Smooth muscle cell of trachea (primary cell): Measurements from ENCODE around the gene CES1. TPM values are rescaled to one million over a fixed set of nuclear protein-coding genes. Genes with fewer than 3 reads are reported as not detected.

Source experiments
- total RNA-seq: library from RNA; depleted of rRNA; stranded (reverse); fragments of >200 nt; gene quantifications from 2 replicates; pipeline ENCODE4 v1.2.1, GENCODE V29; 2014

CES1 gene
- 6.5 and 20.3 TPM in 2 replicates for total RNA-seq

DNA sequence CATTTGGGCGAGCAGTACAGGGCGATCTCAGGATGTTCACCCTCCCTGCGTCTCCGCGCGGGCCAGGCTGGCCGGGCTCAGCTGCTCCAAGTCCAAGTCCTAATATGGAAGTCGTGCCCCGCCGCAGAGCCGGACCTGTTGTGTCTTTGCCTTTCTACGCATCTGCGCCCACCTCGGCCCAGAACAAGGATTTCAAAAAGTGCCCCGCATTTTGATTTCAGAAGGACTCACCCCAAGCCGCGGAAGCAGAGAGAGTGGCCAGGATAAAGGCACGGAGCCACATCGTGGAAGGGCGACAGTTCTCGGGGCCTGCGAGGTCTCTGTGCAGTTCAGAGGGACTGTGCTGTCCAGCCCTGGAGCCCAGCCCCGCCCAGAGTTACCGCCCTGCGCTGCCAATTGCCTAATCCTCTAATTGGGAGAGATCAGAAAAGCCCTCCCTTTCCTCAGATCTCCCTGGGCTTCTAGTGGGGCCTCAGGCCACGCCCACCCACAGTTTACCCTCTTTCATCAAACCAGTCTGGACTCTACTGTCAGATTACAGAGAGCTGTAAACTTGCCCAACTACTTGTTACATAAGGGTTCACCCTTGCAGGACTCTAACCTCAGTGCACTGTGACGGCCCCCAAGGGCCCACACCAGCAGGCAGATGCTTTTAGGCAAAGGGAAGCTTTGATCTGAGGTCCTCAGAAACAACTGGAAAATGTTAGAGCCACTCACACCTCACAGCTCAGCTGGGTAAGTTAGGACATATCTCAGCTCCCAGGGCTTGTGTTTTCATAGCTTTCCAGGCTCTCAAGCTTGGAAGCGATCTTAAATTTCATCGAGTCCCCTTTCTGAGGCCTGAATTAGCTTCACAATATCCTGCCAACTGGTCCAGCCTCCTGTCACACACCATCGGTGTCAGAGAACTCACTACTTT, at the start of gene CES1:
Gene CES1, minus strand, starts transcription at position 324 of the 919 bp plus-strand sequence. Its CDS starts 41 bp downstream, at position 283.

DNA sequence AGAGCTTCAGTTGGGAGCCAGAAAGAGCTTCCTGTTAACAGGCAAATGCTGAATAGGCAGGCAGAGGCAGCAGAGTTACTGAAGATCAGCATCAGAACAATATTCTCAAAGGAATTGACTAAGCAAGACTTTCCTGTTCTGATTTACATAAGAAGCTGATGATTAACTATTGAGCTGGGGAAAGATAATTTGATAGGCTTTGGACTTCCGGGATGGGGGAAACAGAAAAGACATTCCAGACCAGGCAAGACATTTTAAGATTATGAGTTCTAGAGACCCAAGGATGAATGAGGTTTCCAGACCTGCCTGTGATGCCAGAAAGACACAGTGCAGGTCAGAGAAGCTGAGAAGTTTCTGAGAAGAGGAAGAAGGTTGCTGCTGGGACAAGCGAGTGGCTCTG, 42.4 kb upstream of the CES1 start, which contains the start of gene CES5A:
Gene CES5A, minus strand, starts transcription at position 101 of the 400 bp plus-strand sequence. CDS start 152 bp downstream, outside the sequence.

Other genes starting within 250 kb of the CES1 start
- not detected in 2 replicates for gene SLC6A2, start 177.1 kb downstream of the CES1 start, total RNA-seq
- not detected in 2 replicates for gene CES5A, start 42.3 kb upstream of the CES1 start, total RNA-seq